RWPE2 (cell line): ENCODE measurements around the gene DRAXIN.

Source experiments
- ATAC-seq: fragments of 200-7000 bp; cut with Tn5 transposase; 3 replicates; pipeline ENCODE4 v1.9.1; 2021; ENCODE audit warnings: low read depth
- DNase-seq: peaks from one replicate; pipeline ENCODE4 v3.0.0-alpha.2; 2020; ENCODE audit warnings: low spot score
- H3K27ac ChIP-seq: fragments of 450-650 bp; 2 replicates; pipeline ENCODE4 v1.5.1; 2017; ENCODE audit warnings: mild to moderate bottlenecking; ENCODE audit not compliant: poor library complexity, severe bottlenecking
- H3K27me3 ChIP-seq: fragments of 250-450 bp; sonication (Bioruptor Pico); 2 replicates; pipeline ENCODE4 v1.5.1; 2021; ENCODE audit warnings: mild to moderate bottlenecking, moderate library complexity; ENCODE audit not compliant: insufficient read depth, poor library complexity, severe bottlenecking
- H3K36me3 ChIP-seq: fragments of 250-450 bp; sonication (Bioruptor Pico); 2 replicates; pipeline ENCODE4 v1.5.1; 2020; ENCODE audit warnings: low read depth, mild to moderate bottlenecking, moderate library complexity
- H3K4me1 ChIP-seq: fragments of 250-450 bp; sonication (Bioruptor Pico); 2 replicates; pipeline ENCODE4 v1.5.1; 2021; ENCODE audit warnings: mild to moderate bottlenecking, moderate library complexity; ENCODE audit not compliant: insufficient read depth, poor library complexity, severe bottlenecking
- H3K4me3 ChIP-seq: fragments of 250-450 bp; sonication (Bioruptor Pico); 2 replicates; pipeline ENCODE4 v1.5.1; 2021; ENCODE audit warnings: mild to moderate bottlenecking, moderate library complexity; ENCODE audit not compliant: severe bottlenecking
- H3K9me3 ChIP-seq: fragments of 250-450 bp; sonication (Bioruptor Pico); 2 replicates; pipeline ENCODE4 v1.5.1; 2021; ENCODE audit warnings: mild to moderate bottlenecking, moderate library complexity; ENCODE audit not compliant: severe bottlenecking
- TF ChIP-seq, protein P1 (sequence below): fragments of 450-650 bp; IDR thresholded peaks from one replicate; pipeline ENCODE4 v1.5.1; 2017; ENCODE audit warnings: mild to moderate bottlenecking, moderate library complexity; ENCODE audit not compliant: poor library complexity, severe bottlenecking

Gene DRAXIN

DNA sequence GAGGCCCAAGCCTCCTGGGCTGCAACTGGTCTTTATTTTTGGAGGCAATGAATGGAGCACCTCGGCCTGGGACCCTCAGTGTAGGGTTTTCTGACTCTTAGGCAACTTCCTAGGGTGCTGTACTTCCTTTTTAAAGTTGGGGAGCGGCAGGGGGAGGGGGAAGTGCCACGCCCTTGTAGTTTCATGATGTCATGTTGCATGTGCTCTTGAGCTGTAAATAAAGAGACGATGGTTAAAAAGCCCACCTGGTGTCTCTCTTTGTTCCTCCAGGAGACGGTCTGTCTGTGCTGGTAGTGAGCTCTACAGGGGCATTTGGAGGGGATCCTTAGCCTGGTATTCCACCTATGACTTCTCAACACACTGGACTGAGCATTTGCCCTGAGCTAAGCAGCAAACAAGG lies 34.1 kb downstream of the DRAXIN start:
- Histone ChIP-seq H3K27ac (no peak overlapping the region), H3K36me3 (no peaks in the 10 kb centered on the region), H3K27me3 (no peaks in the 10 kb centered on the region), H3K9me3 (no peaks in the 10 kb centered on the region), H3K4me3 (no peak overlapping the region), H3K4me1 (no peaks in the 10 kb centered on the region)
- no peak for ATAC-seq
- TF ChIP-seq, protein P1, sequence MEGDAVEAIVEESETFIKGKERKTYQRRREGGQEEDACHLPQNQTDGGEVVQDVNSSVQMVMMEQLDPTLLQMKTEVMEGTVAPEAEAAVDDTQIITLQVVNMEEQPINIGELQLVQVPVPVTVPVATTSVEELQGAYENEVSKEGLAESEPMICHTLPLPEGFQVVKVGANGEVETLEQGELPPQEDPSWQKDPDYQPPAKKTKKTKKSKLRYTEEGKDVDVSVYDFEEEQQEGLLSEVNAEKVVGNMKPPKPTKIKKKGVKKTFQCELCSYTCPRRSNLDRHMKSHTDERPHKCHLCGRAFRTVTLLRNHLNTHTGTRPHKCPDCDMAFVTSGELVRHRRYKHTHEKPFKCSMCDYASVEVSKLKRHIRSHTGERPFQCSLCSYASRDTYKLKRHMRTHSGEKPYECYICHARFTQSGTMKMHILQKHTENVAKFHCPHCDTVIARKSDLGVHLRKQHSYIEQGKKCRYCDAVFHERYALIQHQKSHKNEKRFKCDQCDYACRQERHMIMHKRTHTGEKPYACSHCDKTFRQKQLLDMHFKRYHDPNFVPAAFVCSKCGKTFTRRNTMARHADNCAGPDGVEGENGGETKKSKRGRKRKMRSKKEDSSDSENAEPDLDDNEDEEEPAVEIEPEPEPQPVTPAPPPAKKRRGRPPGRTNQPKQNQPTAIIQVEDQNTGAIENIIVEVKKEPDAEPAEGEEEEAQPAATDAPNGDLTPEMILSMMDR, result no peak
- no peak for DNase-seq

DNA sequence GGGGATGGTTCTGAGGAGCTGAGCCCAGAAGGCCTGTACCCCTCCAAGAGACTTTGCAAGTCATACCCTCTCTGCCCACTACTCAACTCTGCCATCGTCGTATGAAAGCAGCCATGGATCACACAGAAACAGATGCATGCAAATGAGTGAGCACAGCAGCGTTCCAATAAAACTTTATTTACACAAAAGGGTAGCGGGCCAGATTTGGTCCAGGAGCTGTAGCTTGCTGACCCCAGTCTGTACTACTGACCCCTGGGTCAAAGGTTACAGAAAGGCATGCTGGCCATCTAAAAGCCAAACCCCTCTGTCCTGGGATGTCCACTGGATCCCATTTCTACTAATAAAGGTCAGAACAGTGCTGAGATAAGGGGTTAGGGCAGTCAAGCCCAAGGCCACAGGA lies 35.6 kb downstream of the DRAXIN start:
- no peak for DNase-seq
- Histone ChIP-seq H3K4me1 (peaks cover 3% of the 10 kb centered on the region), H3K4me3 (no peak overlapping the region), H3K27ac (no peak overlapping the region), H3K27me3 (no peaks in the 10 kb centered on the region), H3K36me3 (no peaks in the 10 kb centered on the region), H3K9me3 (no peaks in the 10 kb centered on the region)
- ATAC-seq, result no peak
- TF ChIP-seq, protein P1, result no peak

DNA sequence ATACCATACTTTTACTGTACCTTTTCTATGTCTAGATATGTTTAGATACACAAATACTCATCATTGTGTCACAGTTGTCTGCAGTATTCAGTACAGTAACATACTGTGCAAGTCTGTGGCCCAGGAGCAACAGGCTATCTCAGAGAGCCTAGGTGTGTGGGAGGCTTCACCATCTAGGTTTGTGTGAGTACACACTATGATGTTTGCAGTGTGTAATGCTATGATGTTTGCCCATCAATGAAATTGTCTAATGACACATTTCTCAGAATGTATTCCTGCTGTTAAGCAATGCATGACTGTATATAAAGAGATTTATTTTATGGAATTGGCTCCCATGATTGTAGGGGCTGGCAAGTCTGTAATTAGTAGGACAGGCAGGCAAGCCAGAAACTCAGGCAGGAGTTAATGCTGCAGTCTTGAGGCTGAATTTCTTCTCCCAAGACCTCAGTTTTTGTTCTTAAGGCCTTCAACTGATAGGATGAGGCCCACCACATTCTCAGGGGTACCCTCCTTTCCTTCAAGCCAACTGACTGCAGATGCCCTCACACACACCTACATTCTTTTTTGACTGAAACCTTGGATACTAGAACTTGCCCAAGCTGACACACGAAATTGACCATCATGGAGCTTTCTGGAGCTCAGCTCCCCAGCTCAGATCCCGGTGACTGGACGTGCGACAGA lies 36.8 kb downstream of the DRAXIN start:
- no peaks in the 10 kb centered on the region for H3K9me3 ChIP-seq
- peaks cover 5% of the 10 kb centered on the region for H3K4me1 ChIP-seq
- ATAC-seq, result no peak
- TF ChIP-seq, protein P1, result no peak
- no peak for DNase-seq
- no peaks in the 10 kb centered on the region for H3K27me3 ChIP-seq
- no peaks in the 10 kb centered on the region for H3K36me3 ChIP-seq
- H3K4me3 ChIP-seq, result no peak overlapping the region
- no peak overlapping the region for H3K27ac ChIP-seq

DNA sequence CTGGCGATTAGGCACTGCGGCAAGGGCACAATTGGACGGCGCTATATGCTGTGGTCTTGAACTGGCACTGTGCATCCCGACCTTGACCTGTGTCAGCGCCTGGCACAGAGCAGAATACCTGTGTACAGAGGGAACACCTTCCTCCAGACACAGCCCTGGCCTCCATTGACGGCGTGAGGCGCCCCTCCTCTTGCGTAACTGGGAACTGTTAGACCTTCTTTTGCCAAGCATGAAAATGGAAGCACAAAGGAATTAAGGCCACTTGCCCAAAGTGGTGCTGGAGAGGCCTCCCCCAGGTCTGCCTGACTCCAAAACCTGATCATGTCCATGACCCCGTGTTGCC lies 37.6 kb downstream of the DRAXIN start:
- H3K4me3 ChIP-seq, result no peak overlapping the region
- no peaks in the 10 kb centered on the region for H3K36me3 ChIP-seq
- TF ChIP-seq, protein P1, result no peak
- peaks cover 5% of the 10 kb centered on the region for H3K4me1 ChIP-seq
- no peak overlapping the region for H3K27ac ChIP-seq
- ATAC-seq, result no peak
- no peaks in the 10 kb centered on the region for H3K9me3 ChIP-seq
- H3K27me3 ChIP-seq, result no peaks in the 10 kb centered on the region
- DNase-seq, result no peak

DNA sequence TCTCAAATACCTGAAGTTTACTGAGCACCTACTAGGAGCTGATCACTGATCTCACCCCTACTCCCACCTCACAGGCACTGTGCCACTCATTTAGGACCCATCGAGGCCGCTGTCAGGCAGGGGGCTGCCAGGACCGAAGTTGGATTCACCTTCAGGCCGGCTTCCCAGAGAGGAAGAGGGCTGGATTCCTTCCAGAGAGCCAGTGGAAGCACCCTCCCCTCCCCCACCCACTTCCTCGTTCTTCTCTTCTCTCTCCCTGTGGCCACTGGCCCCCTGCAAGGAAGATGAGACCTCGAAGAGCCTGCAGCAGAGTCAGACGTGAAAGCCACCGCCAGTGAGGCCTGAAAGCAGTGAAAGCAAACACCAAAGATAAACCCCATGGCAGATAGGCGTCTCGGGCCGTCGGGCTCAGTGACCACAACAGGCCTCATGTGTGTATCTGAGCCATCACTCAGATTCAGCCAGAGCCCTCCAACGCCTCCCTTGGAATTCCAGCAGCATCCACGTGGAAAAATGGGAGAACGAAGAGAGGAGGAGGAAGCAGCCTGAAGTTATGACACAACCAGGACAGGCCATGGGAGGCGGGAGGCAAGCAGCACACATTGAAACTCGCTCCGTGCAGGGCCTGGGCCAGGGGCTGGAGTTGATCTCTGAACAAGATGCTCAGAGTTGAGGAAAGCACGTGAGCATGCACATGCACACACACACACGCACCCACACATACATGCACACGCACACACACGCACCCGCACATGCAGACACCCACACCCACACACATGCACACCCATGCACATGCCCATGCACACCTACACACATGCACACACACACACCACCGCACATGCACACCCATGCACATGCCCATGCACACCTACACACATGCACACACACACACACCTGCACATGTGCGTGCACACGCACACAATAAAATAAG lies 38.3 kb downstream of the DRAXIN start:
- DNase-seq (no peak), ATAC-seq (no peak; the same call in 2 of the 3 replicates)
- no peaks in the 10 kb centered on the region for H3K36me3 ChIP-seq
- TF ChIP-seq, protein P1, result no peak
- no peaks in the 10 kb centered on the region for H3K27me3 ChIP-seq
- no peak overlapping the region for H3K4me3 ChIP-seq
- H3K9me3 ChIP-seq, result no peaks in the 10 kb centered on the region
- peaks cover 5% of the 10 kb centered on the region for H3K4me1 ChIP-seq
- H3K27ac ChIP-seq, result peak overlapping the region; percentile 56
